HG02763 (cell line): Measurements from ENCODE around the gene KBTBD2.
A peak's percentile ranks its signal among the peaks of the same experiment; 100 is the strongest.
"Not testable (repeated sequence)": the region's sequence is repeated elsewhere in the genome, so short reads cannot be mapped to it uniquely, and the experiment has no call there.

ENCODE experiments used
- ATAC-seq: cut with Tn5 transposase; IDR thresholded peaks from one replicate; pipeline ENCODE4 v1.9.1; 2021; ENCODE audit warnings: mild to moderate bottlenecking, moderate library complexity; ENCODE audit not compliant: unreplicated experiment

The KBTBD2 gene

DNA sequence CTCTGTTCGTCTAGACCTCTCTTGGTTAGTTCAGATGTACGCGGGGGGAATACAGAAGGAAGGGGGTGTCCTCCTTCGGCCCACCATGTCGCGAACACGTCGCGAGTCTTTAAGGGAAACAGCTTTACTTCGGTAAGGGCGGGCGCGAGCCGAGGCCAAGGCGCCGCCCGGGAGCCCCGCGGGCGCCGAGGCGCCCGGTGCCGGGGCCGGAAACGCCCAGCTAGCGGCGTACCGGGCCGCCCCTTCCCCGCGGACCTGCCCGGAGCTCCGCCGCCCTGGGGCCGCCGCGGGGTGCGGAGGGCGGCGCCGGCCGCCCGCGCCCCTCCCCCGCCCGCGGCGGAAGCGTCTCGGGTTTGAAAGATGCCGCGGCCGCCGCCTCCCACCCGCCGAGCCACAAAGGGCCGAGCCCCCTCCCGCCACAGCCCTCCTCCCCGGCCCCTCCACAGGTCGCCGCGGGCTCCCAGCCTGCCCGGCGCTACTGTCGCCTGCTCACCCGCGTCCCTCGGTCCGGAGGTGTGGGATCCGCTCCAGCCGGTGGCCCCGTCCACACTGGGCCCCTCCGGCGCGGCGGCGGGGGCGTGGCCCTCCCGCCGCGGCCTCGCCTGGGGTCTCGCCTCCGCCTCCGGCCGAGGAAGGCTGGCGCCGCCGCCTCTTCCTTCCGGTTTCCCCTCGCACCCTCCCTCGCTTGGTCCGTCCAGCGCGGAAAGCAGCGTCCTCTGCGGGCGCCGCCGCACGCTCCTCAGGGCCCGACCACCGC is at the start of gene KBTBD2:
Gene KBTBD2, minus strand, starts transcription at position 718 of the 757 bp plus-strand sequence. CDS start 12,156 bp downstream, outside the sequence.
- peak; percentile 68 for ATAC-seq

DNA sequence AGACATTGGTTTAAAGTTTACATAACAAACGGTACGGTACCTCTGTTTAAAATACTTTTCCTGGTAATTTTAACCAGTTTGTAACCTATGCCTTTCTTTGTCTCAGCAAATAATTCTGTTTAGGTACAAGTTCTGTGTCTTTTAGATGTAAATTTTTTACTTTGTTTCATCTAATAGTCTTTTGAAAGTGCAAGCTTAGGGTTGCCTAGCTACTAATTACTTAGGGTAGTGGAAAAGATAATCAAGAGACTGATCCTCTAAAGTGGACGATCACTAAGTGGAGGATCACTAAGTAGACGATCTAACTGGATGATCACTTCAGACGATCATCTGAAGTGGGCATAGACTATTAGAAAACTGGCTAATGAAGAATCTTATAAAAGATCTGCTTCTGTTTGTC is 49.6 kb upstream of the KBTBD2 start:
- no peak for ATAC-seq

DNA sequence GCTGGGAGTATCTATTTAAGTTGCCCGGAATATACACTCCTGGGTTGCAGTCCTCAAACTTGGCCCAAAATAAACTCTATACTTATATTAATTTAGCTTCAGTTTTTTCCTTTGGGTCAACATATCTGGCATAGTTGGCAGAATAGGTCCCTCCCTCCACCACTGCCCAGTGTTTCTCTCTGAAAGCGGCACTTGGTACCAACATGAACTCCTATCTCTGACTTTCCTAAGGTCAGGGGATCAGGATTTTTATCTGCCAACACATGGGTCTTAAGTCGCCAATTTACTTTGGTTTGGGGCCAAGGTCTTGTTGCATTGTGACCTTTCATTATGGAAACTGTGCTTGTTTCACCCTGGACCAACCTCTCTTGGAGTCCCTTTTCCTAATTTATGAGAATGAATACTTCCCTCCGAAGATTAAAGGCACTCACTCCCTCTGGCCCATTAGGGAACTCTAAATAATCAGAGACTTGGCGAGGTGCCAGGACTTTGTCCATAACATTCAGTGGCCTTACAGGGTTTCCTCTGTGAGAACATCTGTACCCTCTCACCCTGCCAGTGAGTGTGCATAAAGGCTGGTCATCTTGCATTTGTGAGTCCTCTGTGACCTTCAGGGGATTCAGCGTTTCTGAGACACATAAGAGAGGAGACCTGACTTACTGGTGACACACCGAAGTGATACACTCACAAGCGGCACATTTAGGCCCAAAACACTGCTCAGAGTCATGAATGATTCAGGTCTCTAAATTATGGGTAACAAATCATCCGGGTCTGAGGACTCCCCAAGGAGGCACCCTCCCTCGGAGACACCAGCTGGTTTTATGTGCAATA is 46.0 kb upstream of the KBTBD2 start:
- no peak for ATAC-seq

DNA sequence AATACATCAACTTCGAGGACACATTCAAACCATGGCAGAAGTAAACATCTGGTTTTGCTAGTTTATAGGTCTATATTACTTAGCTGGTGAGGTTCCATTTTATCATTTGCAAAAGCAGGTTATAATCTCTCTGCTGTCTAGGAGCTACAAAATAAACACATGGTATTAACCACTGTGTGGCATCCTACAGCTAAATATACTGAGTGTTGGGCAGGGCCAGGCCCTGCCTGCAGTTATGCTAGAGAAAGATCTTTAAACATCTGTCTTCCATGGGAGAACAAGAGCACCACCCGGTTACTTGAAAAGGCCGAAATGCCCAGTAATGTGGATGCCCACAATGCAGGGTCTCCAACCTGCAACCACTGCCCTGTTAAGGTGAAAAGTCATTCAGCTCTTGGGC is 45.1 kb upstream of the KBTBD2 start:
- ATAC-seq, result no peak

DNA sequence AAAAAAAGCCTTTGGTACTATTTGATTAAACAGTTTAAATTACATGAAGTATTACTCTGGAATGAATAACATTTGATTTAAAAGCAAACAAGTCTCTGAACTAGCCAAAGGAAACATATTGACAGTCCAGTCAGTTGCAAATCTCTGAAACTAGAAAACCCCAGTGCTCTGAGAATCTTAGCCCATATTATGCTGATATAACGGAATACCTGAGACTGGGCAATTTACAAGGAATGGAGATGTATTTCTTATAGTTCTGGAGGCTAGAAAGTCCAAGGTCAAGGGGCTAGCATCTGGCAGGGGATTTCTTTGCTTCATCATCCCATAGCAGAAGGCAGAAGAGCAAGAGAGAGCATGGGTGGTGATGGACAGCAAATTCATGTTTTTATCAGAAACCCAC is 44.0 kb upstream of the KBTBD2 start:
- ATAC-seq, result no peak

DNA sequence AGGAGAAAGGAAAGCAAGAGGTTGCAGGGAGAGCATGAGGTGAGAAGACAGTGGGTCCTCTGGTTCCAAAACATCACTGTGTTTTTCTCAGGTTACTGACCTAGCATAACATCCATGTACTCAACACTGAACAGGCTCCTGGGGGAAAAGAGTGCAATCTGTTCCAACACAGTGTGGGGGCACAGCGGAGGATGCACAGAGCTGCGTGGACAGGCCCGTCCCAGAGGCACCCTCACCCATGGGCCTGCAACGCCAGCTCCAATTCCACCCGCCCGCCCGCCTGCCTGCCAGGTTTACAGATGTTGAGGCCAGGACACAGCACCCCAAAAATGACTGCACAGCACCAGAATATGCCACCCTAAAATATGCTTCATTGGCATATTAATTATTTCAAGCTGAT is 38.8 kb upstream of the KBTBD2 start:
- no peak for ATAC-seq

DNA sequence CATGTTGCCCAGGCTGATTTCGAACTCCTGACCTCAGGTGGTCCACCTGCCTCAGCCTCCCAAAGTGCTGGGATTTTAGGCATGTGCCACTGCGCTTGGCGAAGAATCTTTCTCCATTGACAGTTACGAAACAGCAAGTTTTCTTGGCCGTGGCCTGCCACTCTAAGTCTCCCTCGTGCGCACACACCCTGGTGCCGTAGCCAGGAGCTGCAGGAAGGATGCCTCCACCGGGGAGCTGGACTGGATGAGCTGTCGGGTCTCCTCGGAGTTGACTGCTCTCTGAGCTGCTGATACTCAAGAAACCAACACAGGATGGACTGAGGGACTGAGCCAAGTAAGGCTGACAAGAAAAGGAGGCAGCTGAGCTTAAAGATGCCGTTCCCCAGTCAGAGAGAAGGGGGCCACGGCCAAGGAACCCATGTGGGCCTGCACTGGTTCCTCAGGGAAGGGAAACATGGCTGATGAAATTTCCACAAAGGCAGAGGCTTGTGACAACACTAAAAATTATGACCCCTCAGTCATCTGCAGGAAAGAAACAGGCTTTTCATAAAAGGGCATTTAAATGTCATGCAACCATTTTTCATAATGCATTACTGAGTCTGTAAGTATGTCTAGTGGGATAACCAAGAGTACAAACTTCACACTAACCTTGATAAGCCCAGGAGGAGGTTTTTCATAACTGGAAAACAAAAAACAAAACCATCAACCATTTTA is 38.0 kb upstream of the KBTBD2 start:
- no peak for ATAC-seq

DNA sequence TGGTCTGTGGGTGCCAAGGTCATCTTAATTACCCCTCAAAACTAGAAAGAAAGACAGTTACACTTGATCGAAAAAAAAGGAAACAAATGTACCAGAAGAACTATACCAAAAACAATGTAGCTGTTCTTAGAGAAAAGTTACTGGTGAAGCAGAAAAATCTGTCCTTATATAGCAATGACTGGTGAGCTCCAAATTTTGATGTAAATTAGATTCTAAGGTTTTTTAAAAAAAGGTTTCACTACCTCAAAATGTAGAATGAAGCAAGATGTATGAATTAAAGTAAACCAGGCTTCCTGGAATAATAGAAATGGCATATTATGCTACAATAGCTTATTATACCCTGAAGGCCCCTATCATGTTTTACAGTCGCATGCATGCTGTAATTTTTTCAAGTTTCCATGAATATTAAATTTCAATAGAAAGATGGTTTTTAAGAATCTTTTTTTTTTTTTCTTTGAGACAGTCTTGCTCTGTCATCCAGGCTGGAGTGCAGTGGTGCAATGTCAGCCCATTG is 37.3 kb upstream of the KBTBD2 start:
- no peak for ATAC-seq

DNA sequence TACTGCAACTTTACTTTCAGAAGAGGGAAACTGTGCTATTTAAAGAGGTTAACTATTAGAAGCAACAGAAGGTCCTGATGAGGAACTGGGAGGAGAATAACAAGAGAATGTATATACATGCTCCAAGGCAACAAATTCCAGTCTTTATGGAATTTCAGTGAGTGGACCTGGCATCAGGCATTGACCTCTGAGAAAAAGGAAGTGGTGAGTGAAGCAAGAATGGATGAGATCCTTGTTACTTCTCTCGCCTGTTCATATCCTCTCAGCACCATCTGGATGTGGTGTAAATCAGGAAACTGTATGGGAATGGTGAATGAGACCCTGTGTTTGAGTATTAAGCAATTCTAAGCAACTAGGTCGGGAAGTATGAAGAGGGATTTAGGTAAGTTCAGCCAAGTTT is 30.3 kb upstream of the KBTBD2 start:
- no peak for ATAC-seq

DNA sequence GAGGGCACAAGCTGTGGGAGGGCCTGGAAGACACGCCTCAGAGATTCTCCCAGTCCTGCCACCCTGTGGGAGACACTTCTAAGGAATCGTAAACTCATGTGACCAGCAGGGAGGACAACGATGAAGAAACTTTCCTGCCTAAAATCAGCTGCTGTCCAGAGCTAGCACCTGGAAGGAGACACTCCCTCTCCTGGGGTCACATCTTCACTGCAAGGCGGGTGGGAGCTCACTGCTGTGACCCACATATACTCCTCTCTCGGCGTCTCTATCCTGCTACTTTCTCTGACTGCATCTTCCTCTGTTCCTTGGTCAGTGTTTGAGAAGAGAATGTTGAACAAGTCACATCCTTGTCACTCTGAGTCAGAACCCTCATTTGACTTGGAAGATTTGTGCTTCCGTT is 25.4 kb upstream of the KBTBD2 start:
- ATAC-seq, result not testable (repeated sequence)

DNA sequence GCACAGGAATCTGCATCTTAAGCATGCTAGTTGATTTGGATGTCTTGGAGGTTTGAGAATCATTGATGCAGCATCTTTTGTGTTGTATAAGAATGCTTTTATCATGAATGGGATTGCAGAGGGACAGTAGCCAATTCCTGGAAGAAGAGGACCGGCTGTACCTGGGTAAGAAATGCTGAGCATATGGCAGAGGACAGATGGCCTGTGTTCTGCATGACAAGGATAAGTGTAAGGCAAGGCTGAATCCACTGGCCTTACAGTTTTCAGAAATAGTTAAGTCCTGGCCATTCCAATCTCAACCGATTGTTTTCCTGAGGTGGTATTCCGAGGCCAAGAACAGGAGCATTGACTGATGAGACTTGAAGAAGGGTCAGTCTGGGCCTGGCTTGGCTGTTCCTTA is 24.4 kb upstream of the KBTBD2 start:
- no peak for ATAC-seq

DNA sequence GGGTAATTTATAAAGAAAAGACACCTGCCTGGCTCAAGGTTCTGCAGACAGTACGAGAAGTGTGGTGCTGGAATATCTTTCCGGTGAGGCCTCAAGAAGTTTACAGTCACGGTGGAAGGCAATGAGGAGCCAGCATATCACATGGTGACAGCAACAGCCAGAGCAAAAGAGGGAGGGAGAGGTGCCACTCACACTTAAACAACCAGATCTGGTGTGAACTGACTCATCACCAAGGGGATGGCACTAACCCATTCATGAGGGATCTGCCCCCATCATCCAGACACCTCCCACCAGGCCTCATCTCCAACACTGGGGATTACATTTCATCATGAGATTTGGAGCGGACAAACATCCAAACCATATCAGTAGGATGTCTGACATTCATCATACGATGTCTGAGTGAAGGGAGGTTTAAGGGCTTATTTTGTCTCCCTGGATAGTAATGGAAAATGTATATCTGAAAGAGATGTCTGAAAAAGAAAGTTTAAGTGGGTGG is 23.5 kb upstream of the KBTBD2 start:
- ATAC-seq, result no peak

DNA sequence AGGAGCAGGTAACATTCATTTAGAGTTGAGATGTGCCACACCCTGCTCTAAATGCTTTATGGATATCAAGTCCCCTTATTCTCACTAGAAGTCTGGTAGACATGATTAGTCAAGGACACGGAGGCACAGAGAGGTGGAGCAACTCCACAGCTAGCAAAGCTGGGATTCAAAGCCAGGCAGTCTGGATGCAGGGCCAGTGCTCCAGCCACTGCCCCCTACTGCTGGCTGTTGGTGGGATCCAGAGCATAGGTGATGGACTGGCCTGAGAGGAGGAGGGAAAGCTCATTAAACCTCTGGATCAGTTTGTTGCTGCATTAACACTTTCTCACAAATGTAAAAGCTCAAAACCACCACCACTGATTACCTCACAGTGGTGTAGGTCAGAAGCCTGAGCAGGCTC is 22.6 kb upstream of the KBTBD2 start:
- ATAC-seq, result no peak

DNA sequence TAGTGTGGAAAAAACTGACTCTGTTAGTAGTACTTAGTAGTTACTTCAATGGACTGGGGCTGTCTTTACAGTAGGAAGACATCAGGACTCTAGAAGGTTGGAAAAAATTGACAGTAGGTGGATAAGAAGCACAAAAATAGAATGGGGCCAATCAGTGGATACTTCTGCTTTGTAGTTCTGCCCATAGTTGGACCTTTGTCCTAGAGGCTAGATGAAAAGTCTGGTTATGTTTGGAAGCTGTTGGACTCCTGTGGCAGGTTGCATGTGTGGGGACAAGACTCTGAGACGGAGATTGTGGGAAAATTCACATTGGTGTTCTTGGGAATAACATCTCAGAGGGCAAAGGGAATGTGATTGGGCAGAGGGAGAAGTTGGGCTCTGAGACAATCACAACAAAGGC is 18.6 kb upstream of the KBTBD2 start:
- no peak for ATAC-seq

DNA sequence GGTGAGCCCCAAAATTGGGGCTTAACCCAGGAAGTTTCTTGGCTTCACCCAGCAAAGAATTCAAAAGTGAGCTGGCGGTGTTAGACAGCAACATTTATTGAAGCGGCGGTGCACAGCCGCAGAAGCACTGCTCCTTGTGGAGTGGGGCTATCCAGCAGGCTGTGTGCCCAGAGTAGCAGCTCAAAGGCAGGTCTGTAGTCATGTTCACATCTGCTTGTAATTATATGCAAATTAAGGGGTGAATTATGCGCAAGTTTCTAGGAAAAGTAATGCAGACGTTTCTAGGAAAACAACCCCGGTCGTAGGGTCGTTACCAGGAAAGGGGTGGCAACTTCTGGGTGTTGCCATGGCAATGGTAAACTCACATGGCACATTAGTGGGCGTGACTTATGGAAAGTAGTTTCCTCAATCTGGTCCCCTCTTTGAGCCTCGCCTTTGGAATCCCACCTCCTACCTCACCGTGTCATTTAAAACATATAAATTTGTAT is 13.7 kb upstream of the KBTBD2 start:
- no peak for ATAC-seq

DNA sequence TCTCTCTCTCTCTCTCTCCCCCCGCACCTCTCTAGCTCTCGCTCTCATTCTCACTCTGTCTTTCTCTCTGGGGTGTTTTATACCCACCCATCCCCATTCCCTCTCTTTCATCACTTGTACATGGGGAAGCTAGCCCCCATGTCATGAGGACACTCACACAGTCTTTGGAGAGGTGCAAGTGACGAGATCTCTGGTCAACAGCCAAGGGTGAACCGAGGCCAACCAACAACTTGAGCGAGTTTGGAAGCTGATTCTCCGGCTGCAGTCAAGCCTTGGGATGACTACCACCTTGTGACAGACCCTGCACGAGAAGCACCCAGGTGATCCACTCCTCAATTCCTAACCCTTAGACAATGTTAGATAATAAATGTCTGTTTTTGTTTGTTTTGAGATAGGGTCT is 10.1 kb upstream of the KBTBD2 start:
- ATAC-seq, result no peak

DNA sequence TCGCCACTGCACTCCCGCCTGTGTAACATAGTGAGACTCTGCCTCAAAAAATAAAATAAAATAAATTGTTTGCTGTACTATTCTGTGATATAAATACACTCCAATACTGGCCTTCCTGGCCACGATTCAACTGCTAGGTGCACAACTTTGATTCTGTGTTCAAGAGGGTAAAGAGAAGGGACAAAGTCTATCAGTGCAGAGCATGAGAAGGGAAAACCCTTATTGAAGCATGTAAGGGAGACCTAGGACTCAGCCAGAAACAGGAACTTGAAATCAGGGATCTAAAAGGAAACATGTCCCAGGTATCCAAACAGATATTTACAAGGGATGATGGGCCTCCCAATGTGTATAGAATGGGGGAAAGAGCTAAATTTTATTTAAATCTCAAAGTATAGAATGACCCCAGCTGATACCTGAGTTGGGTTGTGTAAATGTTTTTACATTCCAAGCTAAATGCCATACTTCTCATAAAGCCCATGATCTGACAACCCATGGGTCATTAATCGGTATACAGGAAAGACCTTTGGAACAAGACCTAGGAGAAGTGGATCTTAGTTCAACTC is 9.0 kb upstream of the KBTBD2 start:
- no peak for ATAC-seq

DNA sequence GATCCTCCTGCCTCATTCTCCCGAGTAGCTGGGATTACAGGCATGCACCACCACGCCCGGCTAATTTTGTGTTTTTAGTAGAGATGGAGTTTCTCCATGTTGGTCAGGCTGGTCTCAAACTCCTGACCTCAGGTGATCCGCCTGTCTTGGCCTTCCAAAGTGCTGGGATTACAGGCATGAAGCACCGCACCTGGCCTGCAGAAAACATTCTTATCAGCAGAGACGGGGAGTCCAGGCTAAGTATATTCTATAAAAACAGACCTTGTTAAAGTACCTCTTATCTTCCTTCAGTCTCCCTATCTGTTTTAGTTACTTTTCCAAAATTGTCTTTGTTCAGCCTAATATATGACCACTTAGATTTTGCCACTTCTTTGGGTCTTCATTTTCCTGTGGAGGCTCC is 5.8 kb upstream of the KBTBD2 start:
- ATAC-seq, result not testable (repeated sequence)

DNA sequence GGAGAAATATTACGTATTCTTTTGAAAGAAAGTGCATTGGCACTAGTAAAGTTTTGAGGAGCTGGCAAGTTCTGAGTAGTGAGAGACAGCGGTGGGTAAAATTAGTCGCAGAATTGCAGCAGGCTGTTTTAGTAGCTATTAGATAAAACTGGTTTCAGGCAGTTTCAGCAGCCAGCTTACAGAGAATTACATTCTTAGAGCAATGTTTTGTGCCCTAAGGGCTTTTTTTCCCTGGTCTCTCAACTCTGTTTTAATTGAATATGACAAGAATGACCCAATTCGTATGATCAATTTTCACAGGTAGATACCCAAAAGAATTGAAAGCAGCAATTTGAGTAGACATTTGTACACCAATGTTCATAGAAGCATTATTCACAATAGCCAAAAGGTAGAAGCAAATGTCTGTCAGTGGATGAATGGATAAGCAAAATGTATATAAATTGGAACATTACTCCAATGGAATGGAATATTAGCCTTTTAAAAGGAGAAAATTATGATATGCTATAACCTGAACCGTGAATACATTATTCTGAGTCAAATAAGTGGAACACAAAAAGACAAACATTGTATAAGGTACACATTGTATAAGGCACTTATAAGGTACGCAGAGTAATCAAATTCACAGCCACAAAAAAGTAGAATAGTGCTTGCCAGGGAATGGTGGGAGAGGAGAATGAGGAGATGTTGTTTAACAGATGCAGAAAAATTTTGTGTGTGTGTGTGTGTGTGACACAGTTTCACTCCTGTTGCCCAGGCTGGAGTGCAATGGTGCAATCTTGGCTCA is 5.2 kb upstream of the KBTBD2 start:
- ATAC-seq, result no peak

DNA sequence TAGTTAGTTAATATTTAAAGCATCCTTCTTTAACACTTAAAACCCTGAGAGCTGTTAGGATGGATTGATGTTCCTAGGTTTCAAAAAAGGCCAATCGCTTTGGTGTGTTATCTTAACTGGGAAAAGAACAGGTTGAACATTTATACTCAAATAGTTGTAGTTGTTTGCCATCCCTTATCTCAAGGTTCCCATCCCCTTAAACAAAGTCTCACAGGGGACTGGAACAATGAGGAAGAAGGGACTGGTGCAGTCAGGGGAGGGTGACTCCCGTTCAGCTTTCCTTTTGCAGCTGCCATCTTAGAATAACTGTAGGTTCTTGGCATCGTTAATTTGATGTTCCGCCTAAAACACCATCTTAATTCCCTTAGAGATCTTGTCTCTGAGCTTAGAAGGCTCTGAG is 2.6 kb upstream of the KBTBD2 start:
- no peak for ATAC-seq
